IMR-90 (cell line): ENCODE measurements around the gene LACC1. TPM values are rescaled to one million over a fixed set of nuclear protein-coding genes. Genes with fewer than 3 reads are reported as not detected.

Experiments
- ATAC-seq: fragments of 200-7000 bp; cut with Tn5 transposase; 2 replicates; pipeline ENCODE4 v1.9.1; 2020; ENCODE audit warnings: low read depth, mild to moderate bottlenecking, moderate library complexity
- BruUV-seq: library from RNA; stranded (reverse); fragments of 400-500 nt; replicated peaks from 2 replicates; lab custom pipeline; 2021; lab: Mats Ljungman, UMichigan
- CTCF ChIA-PET: fragments of 300-600 bp; formaldehyde crosslinking; extraction: SDS; loops from one replicate; lab custom pipeline; 2021; ENCODE audit warnings: antibody characterized with exemption; lab: Yijun Ruan, JAX
- POLR2A ChIA-PET: fragments of 300-600 bp; sonication (Branson Sonifier 250); formaldehyde crosslinking; loops from one replicate; lab custom pipeline; 2022; ENCODE audit warnings: antibody characterized with exemption; ENCODE audit not compliant: unreplicated experiment; lab: Charles Lee
- DNase-seq: peaks from one replicate; pipeline ENCODE4 v3.0.0; 2013
- H2AFZ ChIP-seq: replicated peaks from 2 replicates; pipeline ENCODE3; 2013; ENCODE audit warnings: low read length, mild to moderate bottlenecking; ENCODE audit not compliant: poor library complexity
- H2AK5ac ChIP-seq: 2 replicates; pipeline ENCODE4 v1.6.1; 2013; ENCODE audit warnings: low read depth, low read length, inconsistent platforms
- H2AK9ac ChIP-seq: replicated peaks from 2 replicates; pipeline ENCODE3; 2013; ENCODE audit warnings: mild to moderate bottlenecking, low read depth, low read length, moderate library complexity; ENCODE audit not compliant: poor library complexity
- H2BK120ac ChIP-seq: 2 replicates; pipeline ENCODE4 v1.6.1; 2013; ENCODE audit warnings: low read depth, low read length, inconsistent platforms
- H2BK15ac ChIP-seq: 3 replicates; pipeline ENCODE4 v1.6.1; 2013; ENCODE audit warnings: low read depth, low read length, inconsistent platforms
- H2BK20ac ChIP-seq: 2 replicates; pipeline ENCODE4 v1.6.1; 2013; ENCODE audit warnings: low read depth, mild to moderate bottlenecking, inconsistent platforms, low read length, moderate library complexity
- H2BK5ac ChIP-seq: 2 replicates; pipeline ENCODE4 v1.6.1; 2013; ENCODE audit warnings: mild to moderate bottlenecking, low read depth, low read length, inconsistent platforms; ENCODE audit not compliant: poor library complexity, severe bottlenecking
- H3K14ac ChIP-seq: replicated peaks from 2 replicates; pipeline ENCODE4 v1.6.1; 2013; ENCODE audit warnings: low read depth, low read length, inconsistent platforms
- H3K18ac ChIP-seq: 2 replicates; pipeline ENCODE4 v1.6.1; 2013; ENCODE audit warnings: low read depth, low read length, control low read depth
- H3K23ac ChIP-seq: 2 replicates; pipeline ENCODE4 v1.6.1; 2013; ENCODE audit warnings: low read depth, low read length, inconsistent platforms
- H3K27ac ChIP-seq: 2 replicates; pipeline ENCODE4 v1.5.1; 2013; ENCODE audit warnings: mild to moderate bottlenecking, control low read depth, low read length; ENCODE audit not compliant: insufficient read depth
- H3K27me3 ChIP-seq: 2 replicates; pipeline ENCODE4 v1.6.1; 2013; ENCODE audit warnings: low read length; ENCODE audit not compliant: control insufficient read depth, insufficient read depth
- H3K36me3 ChIP-seq: 2 replicates; pipeline ENCODE4 v1.6.1; 2013; ENCODE audit warnings: low read length, mixed read lengths; ENCODE audit not compliant: control insufficient read depth, insufficient read depth
- H3K4ac ChIP-seq: 2 replicates; pipeline ENCODE4 v1.6.1; 2013; ENCODE audit warnings: low read depth, low read length, inconsistent platforms
- H3K4me1 ChIP-seq: 2 replicates; pipeline ENCODE4 v1.6.1; 2013; ENCODE audit warnings: low read length, mixed read lengths; ENCODE audit not compliant: control insufficient read depth, insufficient read depth
- H3K4me2 ChIP-seq: 2 replicates; pipeline ENCODE4 v1.6.1; 2013; ENCODE audit warnings: low read depth, mild to moderate bottlenecking, control low read depth, low read length, moderate library complexity
- H3K4me3 ChIP-seq: 2 replicates; pipeline ENCODE4 v1.5.1; 2013; ENCODE audit warnings: low read depth, mild to moderate bottlenecking, control low read depth, low read length, moderate library complexity; ENCODE audit not compliant: insufficient read depth
- H3K56ac ChIP-seq: 2 replicates; pipeline ENCODE4 v1.6.1; 2013; ENCODE audit warnings: low read length, inconsistent platforms; ENCODE audit not compliant: insufficient read depth; ENCODE audit errors: extremely low read depth
- H3K79me1 ChIP-seq, 2 experiments: 2 replicates each; pipeline ENCODE4 v1.6.1; 2013; ENCODE audit warnings: low read length in 2 of 2, inconsistent platforms in 1 of 2, low read depth in 1 of 2
- H3K9ac ChIP-seq: 2 replicates; pipeline ENCODE4 v1.6.1; 2013; ENCODE audit warnings: low read depth, low read length, control low read depth
- H3K9me1 ChIP-seq: 2 replicates; pipeline ENCODE4 v1.6.1; 2013; ENCODE audit warnings: low read length, inconsistent platforms; ENCODE audit not compliant: insufficient read depth
- H3K9me3 ChIP-seq: 2 replicates; pipeline ENCODE4 v1.6.1; 2013; ENCODE audit warnings: low read length; ENCODE audit not compliant: control insufficient read depth, insufficient read depth
- H4K20me1 ChIP-seq: 2 replicates; pipeline ENCODE4 v1.6.1; 2013; ENCODE audit warnings: low read length, inconsistent platforms; ENCODE audit not compliant: insufficient read depth
- H4K5ac ChIP-seq: 2 replicates; pipeline ENCODE4 v1.6.1; 2013; ENCODE audit warnings: mild to moderate bottlenecking, low read depth, low read length, control low read depth
- H4K8ac ChIP-seq, 2 experiments: 2 replicates each; pipeline ENCODE4 v1.6.1; 2013; ENCODE audit warnings: low read depth in 2 of 2, low read length in 2 of 2, control low read depth in 1 of 2, inconsistent platforms in 1 of 2
- H4K91ac ChIP-seq: 2 replicates; pipeline ENCODE4 v1.6.1; 2013; ENCODE audit warnings: low read depth, low read length, inconsistent platforms; ENCODE audit not compliant: insufficient read depth
- CHD1 ChIP-seq: IDR thresholded peaks from 2 replicates; pipeline ENCODE4 v1.6.1; 2012; ENCODE audit warnings: low read depth, low read length, improper control_type of control experiment
- CTCF ChIP-seq: conservative IDR thresholded peaks from 2 replicates; pipeline ENCODE4 v1.5.1; 2012; ENCODE audit warnings: mild to moderate bottlenecking, low read depth, low read length, improper control_type of control experiment
- FOS ChIP-seq: fragments of 150-350 bp; IDR thresholded peaks from 2 replicates; pipeline ENCODE4 v1.6.1; 2016; ENCODE audit warnings: low read depth, low read length
- MAFK ChIP-seq: IDR thresholded peaks from 2 replicates; pipeline ENCODE4 v1.6.1; 2012; ENCODE audit warnings: low read depth, low read length, improper control_type of control experiment
- MAZ ChIP-seq: IDR thresholded peaks from 2 replicates; pipeline ENCODE4 v1.6.1; 2012; ENCODE audit warnings: low read depth, mild to moderate bottlenecking, low read length, improper control_type of control experiment, moderate library complexity, borderline replicate concordance
- MXI1 ChIP-seq: IDR thresholded peaks from 2 replicates; pipeline ENCODE4 v1.6.1; 2012; ENCODE audit warnings: low read depth, mild to moderate bottlenecking, low read length, moderate library complexity, borderline replicate concordance
- NFE2L2 ChIP-seq: fragments of 150-350 bp; IDR thresholded peaks from 2 replicates; pipeline ENCODE4 v1.6.1; 2016; ENCODE audit warnings: low read depth, mild to moderate bottlenecking, low read length
- POLR2A ChIP-seq: IDR thresholded peaks from 2 replicates; pipeline ENCODE4 v1.6.1; 2012; ENCODE audit warnings: mild to moderate bottlenecking, low read depth, low read length
- RAD21 ChIP-seq: IDR thresholded peaks from 2 replicates; pipeline ENCODE4 v1.6.1; 2012; ENCODE audit warnings: low read length, improper control_type of control experiment
- RCOR1 ChIP-seq: IDR thresholded peaks from 2 replicates; pipeline ENCODE4 v1.6.1; 2012; ENCODE audit warnings: mild to moderate bottlenecking, low read length, improper control_type of control experiment; ENCODE audit not compliant: insufficient replicate concordance
- RFX5 ChIP-seq: IDR thresholded peaks from 2 replicates; pipeline ENCODE4 v1.8.0; 2012; ENCODE audit warnings: low read depth, mild to moderate bottlenecking, low read length, moderate library complexity
- USF2 ChIP-seq: fragments of 150-350 bp; IDR thresholded peaks from 2 replicates; pipeline ENCODE4 v1.6.1; 2017; ENCODE audit warnings: mild to moderate bottlenecking, antibody characterized with exemption, low read length, low read depth
- WGBS, 2 experiments: methylation state at CpG; one replicate each; pipeline versions ENCODE4 v1.1.5 to v1.1.7; 2013; ENCODE audit warnings: missing lambda C conversion rate in 2 of 2; ENCODE audit not compliant: insufficient read length in 1 of 2; ENCODE audit errors: extremely low coverage in 2 of 2; 5-methylcytosine and 5-hydroxymethylcytosine counted together
- dilution Hi-C: fragments of 300-500 bp; cut with HindIII; formaldehyde crosslinking; loops from one replicate; pipeline ENCODE4 v1.14.3; 2018; ENCODE audit warnings: low sequenced_read_pairs; ENCODE audit not compliant: unreplicated experiment
- in situ Hi-C: fragments of 300-500 bp; cut with MboI; formaldehyde crosslinking; loops from 3 replicates; pipeline ENCODE4 v1.14.3; 2019; ENCODE audit warnings: low sequenced_read_pairs, inconsistent platforms, mixed read lengths
- intact Hi-C: fragments of 100-400 bp; cut with micrococcal nuclease; formaldehyde crosslinking; loops from 2 replicates; pipeline ENCODE4 v1.10.0; 2022
- polyA plus RNA-seq, 3 experiments: library from polyadenylated mRNA; depleted of rRNA; stranded (reverse); fragments of >200 nt; gene quantifications; 2 replicates each; pipeline ENCODE4 v1.2.3, GENCODE V29; 2012; ENCODE audit warnings: low replicate concordance in 1 of 3
- total RNA-seq: library from RNA; depleted of rRNA; stranded (reverse); fragments of >200 nt; gene quantifications from 2 replicates; pipeline ENCODE4 v1.2.3, GENCODE V29; 2012

LACC1 gene
- total and polyA plus RNA-seq, 2 of the 4 experiments (the other 2 are of a cell fraction) = 3.2 to 4.7 TPM

GRCh38 chr13:43938449-43938848, 58.7 kb downstream of the LACC1 start:
- no peak for TF ChIP-seq MAFK
- no peak for TF ChIP-seq CTCF
- TF ChIP-seq NFE2L2 = no peak
- TF ChIP-seq CHD1 = no peak
- TF ChIP-seq MAZ = no peak
- TF ChIP-seq FOS = no peak
- no peak for TF ChIP-seq RCOR1
- no peak for TF ChIP-seq RAD21
- no peak for TF ChIP-seq POLR2A
- no peak for TF ChIP-seq RFX5
- no peak for TF ChIP-seq MXI1
- no peak for TF ChIP-seq USF2
- Histone ChIP-seq H3K4me2 (no peak overlapping the region), H3K56ac (no peak overlapping the region), H3K9ac (no peak overlapping the region), H3K4me1 (no peaks in the 10 kb centered on the region), H3K4ac (no peak overlapping the region), H3K9me1 (0 out of 2 replicates have a peak, but pooled peaks cover 2% of the 10 kb centered on the region), H3K18ac (no peak overlapping the region), H3K4me3 (no peak overlapping the region), H2AFZ (no peak overlapping the region), H3K27me3 (peaks cover 37% of the 10 kb centered on the region), H2BK15ac (no peak overlapping the region), H2BK20ac (no peak overlapping the region), H2BK5ac (no peak overlapping the region), H3K27ac (no peak overlapping the region), H4K8ac (no peak overlapping the region), H2BK120ac (no peak overlapping the region), H2AK5ac (no peak overlapping the region), H4K20me1 (no peaks in the 10 kb centered on the region), H3K79me1 (no peaks in the 10 kb centered on the region), H4K5ac (no peak overlapping the region), H3K36me3 (no peaks in the 10 kb centered on the region), H3K23ac (no peak overlapping the region), H3K14ac (no peak overlapping the region), H2AK9ac (no peak overlapping the region), H4K91ac (no peak overlapping the region), H3K9me3 (peaks cover 2% of the 10 kb centered on the region; the same call in 1 of the 2 replicates)
- WGBS, 2 experiments = no CpG with 5 or more reads among the region's 1 CpG
- BruUV-seq = no TSS peak
- ATAC-seq = no peak
- dilution Hi-C loops = no loop called here
- intact Hi-C loops = loop anchor here (10.0 kb wide), 1 partner anchor 226 kb away; no protein-coding TSS in a partner anchor
- in situ Hi-C loops = no loop called here
- no peak for DNase-seq
- ChIA-PET POLR2A (no interaction called here), CTCF (interaction anchor here (0.6 kb wide), 1 partner anchor 902 kb away, joined by 3 read pairs; no protein-coding TSS in a partner anchor)
